Chondrocyte (in vitro differentiated cells): ENCODE data around the gene ASCC3. TPM values are rescaled to one million over a fixed set of nuclear protein-coding genes. Genes with fewer than 3 reads are reported as not detected.

ENCODE experiments used
- DNase-seq: peaks from one replicate; pipeline ENCODE4 v3.0.0; 2021; ENCODE audit warnings: mixed read lengths, low spot score
- H3K27ac Mint-ChIP-seq: one replicate; pipeline ENCODE4 v1.8.0; 2021; ENCODE audit warnings: mild to moderate bottlenecking, moderate library complexity, mixed read lengths; ENCODE audit not compliant: unreplicated experiment
- H3K27me3 Mint-ChIP-seq: 2 replicates; pipeline ENCODE4 v1.8.0; 2021; ENCODE audit warnings: low read depth, mixed read lengths
- H3K36me3 Mint-ChIP-seq: 2 replicates; pipeline ENCODE4 v1.8.0; 2021; ENCODE audit warnings: low read depth, mixed read lengths
- H3K4me1 Mint-ChIP-seq: 2 replicates; pipeline ENCODE4 v1.8.0; 2021; ENCODE audit warnings: low read depth, mild to moderate bottlenecking, mixed read lengths
- H3K4me3 Mint-ChIP-seq: one replicate; pipeline ENCODE4 v1.8.0; 2021; ENCODE audit warnings: mild to moderate bottlenecking, moderate library complexity, mixed read lengths; ENCODE audit not compliant: unreplicated experiment
- H3K9me3 Mint-ChIP-seq: 2 replicates; pipeline ENCODE4 v1.8.0; 2021; ENCODE audit warnings: low read depth, mixed read lengths
- total RNA-seq: library from RNA; stranded (reverse); gene quantifications from 3 replicates; pipeline ENCODE4 v1.2.1, GENCODE V29; 2021
- TF ChIP-seq, protein P1 (sequence below): fragments of 200-600 bp; sonication (generic); IDR thresholded peaks from 2 replicates; pipeline ENCODE4 v1.5.0; 2021; ENCODE audit warnings: antibody characterized with exemption, mild to moderate bottlenecking, moderate library complexity

The ASCC3 gene
- total RNA-seq, 1 donor from 2014 or later: 54.3 TPM

DNA sequence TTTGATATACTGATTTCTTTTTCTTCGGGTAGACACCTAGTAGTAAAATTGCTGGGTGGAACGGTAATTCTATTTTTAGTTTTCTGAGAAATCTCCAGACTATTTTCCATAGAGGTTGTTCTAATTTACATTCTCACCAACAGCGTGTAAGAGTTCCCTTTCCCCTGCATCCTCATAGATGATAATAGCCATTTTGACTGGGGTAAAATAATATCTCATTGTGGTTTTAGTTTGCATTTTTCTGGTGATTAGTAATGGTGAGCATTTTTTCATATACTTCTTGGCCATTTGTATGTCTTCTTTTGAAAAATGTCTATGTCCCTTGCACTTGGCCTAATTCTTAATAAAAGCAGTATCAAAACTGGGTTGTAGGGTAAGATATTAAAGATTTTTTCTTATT is 267.5 kb downstream of the ASCC3 start:
- no peaks in the 10 kb centered on the region for H3K27me3 Mint-ChIP-seq
- TF ChIP-seq, protein P1, sequence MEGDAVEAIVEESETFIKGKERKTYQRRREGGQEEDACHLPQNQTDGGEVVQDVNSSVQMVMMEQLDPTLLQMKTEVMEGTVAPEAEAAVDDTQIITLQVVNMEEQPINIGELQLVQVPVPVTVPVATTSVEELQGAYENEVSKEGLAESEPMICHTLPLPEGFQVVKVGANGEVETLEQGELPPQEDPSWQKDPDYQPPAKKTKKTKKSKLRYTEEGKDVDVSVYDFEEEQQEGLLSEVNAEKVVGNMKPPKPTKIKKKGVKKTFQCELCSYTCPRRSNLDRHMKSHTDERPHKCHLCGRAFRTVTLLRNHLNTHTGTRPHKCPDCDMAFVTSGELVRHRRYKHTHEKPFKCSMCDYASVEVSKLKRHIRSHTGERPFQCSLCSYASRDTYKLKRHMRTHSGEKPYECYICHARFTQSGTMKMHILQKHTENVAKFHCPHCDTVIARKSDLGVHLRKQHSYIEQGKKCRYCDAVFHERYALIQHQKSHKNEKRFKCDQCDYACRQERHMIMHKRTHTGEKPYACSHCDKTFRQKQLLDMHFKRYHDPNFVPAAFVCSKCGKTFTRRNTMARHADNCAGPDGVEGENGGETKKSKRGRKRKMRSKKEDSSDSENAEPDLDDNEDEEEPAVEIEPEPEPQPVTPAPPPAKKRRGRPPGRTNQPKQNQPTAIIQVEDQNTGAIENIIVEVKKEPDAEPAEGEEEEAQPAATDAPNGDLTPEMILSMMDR: no peak
- no peak for DNase-seq
- H3K9me3 Mint-ChIP-seq: peaks cover 4% of the 10 kb centered on the region
- H3K27ac Mint-ChIP-seq: no peak overlapping the region
- H3K36me3 Mint-ChIP-seq: peaks cover 11% of the 10 kb centered on the region
- H3K4me3 Mint-ChIP-seq: no peak overlapping the region
- H3K4me1 Mint-ChIP-seq: peaks cover 3% of the 10 kb centered on the region

DNA sequence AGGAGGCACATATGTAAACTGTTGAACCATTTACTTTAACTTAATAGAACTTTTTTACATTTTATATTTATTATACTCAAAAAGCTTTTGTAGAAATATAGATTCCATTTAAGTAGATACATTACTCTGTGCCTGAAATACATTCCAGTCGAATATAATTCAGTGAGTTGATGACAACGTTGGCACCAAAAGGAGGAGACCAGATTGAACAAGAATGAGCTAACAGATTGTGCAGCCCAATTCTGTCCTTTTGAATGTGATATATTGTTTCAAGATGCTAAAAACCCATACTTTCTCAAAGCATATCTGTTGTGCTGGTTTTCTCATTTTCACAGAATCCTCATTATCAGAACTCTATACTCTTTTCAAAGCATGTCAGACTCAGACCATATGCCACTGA is 269.0 kb downstream of the ASCC3 start:
- Mint-ChIP-seq H3K36me3 (peaks cover 4% of the 10 kb centered on the region), H3K27me3 (no peaks in the 10 kb centered on the region), H3K4me3 (no peak overlapping the region), H3K4me1 (peaks cover 3% of the 10 kb centered on the region), H3K9me3 (peaks cover 4% of the 10 kb centered on the region), H3K27ac (no peak overlapping the region)
- TF ChIP-seq, protein P1: no peak
- no peak for DNase-seq

DNA sequence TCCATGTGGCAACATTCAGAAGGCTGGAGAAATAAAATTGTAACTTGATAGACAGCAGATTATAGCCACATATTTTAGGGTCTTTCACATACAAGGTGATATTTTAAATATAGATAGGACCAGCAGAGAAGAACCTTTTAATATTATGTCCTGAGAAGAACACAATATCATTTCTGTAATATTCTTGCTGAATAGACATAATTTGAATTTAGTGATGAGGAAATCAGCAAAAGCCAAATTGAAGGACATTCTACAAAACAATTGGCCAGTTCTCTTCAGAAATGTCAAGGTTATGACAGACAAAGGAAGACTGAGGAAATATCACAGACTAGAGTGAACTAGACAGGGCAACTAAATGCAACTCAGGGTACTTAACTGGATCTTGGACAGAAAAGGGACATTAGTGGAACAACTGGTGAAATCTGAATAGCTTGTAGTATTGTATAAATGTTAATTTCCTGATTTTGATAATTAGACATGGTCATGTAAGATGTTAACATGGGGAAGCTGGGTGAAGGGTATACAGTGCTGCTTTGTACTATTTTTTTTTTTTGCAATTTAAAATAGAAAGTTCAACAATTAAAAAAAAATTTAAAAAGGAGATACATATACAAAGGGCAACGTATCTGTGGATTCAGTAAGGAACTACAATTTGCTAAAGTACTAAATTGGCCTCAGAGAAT is 281.9 kb downstream of the ASCC3 start:
- Mint-ChIP-seq H3K4me1 (peaks cover 7% of the 10 kb centered on the region), H3K27ac (no peak overlapping the region), H3K4me3 (no peak overlapping the region), H3K36me3 (peaks cover 38% of the 10 kb centered on the region), H3K27me3 (no peaks in the 10 kb centered on the region), H3K9me3 (peaks cover 10% of the 10 kb centered on the region)
- TF ChIP-seq, protein P1: no peak
- DNase-seq: no peak

DNA sequence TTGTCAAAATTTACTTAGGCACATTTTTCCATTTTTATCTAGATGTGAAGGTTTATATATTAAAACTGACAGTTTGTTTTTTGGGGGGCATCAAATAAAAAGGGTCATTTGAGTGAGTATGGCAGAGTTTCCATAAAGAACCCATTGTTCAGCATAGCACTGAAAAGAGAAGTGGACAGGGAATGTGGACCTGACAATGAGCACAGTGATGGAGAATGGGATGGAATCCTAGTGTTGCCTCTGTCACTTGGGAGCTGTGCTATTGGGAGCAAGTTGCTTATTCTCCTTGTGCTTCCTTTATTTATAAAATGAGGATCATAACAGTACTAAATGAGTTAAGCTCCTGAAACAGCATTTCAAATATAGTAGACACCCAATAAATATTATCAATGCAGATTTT is 285.7 kb downstream of the ASCC3 start:
- peaks cover 21% of the 10 kb centered on the region for H3K36me3 Mint-ChIP-seq
- H3K27ac Mint-ChIP-seq: no peak overlapping the region
- DNase-seq: no peak
- no peak overlapping the region for H3K4me3 Mint-ChIP-seq
- H3K27me3 Mint-ChIP-seq: no peaks in the 10 kb centered on the region
- H3K9me3 Mint-ChIP-seq: peaks cover 11% of the 10 kb centered on the region
- peaks cover 20% of the 10 kb centered on the region for H3K4me1 Mint-ChIP-seq
- TF ChIP-seq, protein P1: no peak

DNA sequence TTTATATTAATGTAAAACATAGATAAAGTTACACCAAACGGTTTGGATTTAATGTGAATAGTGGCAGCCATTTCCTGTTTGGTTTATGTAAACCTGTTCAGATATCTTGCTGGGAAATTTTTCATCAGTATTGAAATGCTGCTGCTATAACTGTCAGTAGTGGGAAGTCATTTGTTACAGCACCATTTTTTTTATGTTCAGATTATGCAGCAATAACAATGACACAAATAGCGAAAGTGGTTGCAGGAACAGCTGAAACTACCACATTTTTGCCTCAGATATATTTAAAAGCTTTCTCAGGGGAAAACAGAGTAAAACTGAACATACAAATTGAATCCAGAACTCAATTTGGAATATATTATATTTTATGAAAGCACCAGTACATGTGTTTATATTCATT is 287.6 kb downstream of the ASCC3 start:
- Mint-ChIP-seq H3K4me1 (peaks cover 20% of the 10 kb centered on the region), H3K27ac (peak overlapping the region; percentile 30), H3K9me3 (peaks cover 8% of the 10 kb centered on the region), H3K36me3 (peaks cover 16% of the 10 kb centered on the region), H3K27me3 (no peaks in the 10 kb centered on the region), H3K4me3 (no peak overlapping the region)
- TF ChIP-seq, protein P1: no peak
- no peak for DNase-seq
